Neural cell (in vitro differentiated cells): Measurements from ENCODE around the gene GABBR2. TPM values are rescaled to one million over a fixed set of nuclear protein-coding genes. Genes with fewer than 3 reads are reported as not detected.

Experiments
- H2AFZ ChIP-seq: fragments of 200-600, 300-800 bp; sonication (generic), shearing (Covaris generic); 2 replicates; pipeline ENCODE4 v1.6.0; 2014; ENCODE audit warnings: low read depth, mild to moderate bottlenecking, antibody characterized with exemption, low read length, moderate library complexity
- H3F3A ChIP-seq: fragments of 200-600 bp; shearing (Covaris generic); 2 replicates; pipeline ENCODE4 v1.6.1; 2016; ENCODE audit warnings: mild to moderate bottlenecking, moderate library complexity, mixed read lengths, antibody characterized with exemption, low read length; ENCODE audit not compliant: insufficient read depth, poor library complexity, severe bottlenecking
- H3K27ac ChIP-seq: fragments of 200-600, 300-800 bp; sonication (generic), shearing (Covaris generic); 2 replicates; pipeline ENCODE4 v1.5.1; 2014; ENCODE audit warnings: mild to moderate bottlenecking, low read length, moderate library complexity
- H3K27me3 ChIP-seq: fragments of 300-800, 200-600 bp; sonication (generic), shearing (Covaris generic); 2 replicates; pipeline ENCODE4 v1.6.0; 2014; ENCODE audit warnings: mild to moderate bottlenecking, low read depth, low read length, moderate library complexity; ENCODE audit not compliant: insufficient read depth
- H3K36me3 ChIP-seq: fragments of 300-800, 200-600 bp; sonication (generic), shearing (Covaris generic); 2 replicates; pipeline ENCODE4 v1.5.1; 2014; ENCODE audit warnings: mild to moderate bottlenecking, antibody characterized with exemption, low read length, moderate library complexity; ENCODE audit not compliant: insufficient read depth
- H3K4me2 ChIP-seq: fragments of 300-800, 200-600 bp; sonication (generic), shearing (Covaris generic); 2 replicates; pipeline ENCODE4 v1.6.0; 2014; ENCODE audit warnings: mild to moderate bottlenecking, low read length
- H3K4me3 ChIP-seq: fragments of 300-800, 200-600 bp; sonication (generic), shearing (Covaris generic); 2 replicates; pipeline ENCODE4 v1.5.1; 2014; ENCODE audit warnings: mild to moderate bottlenecking, low read length, moderate library complexity
- H3K79me2 ChIP-seq: fragments of 200-600 bp; shearing (Covaris generic); replicated peaks from 2 replicates; pipeline ENCODE4 v1.6.0; 2014; ENCODE audit warnings: mild to moderate bottlenecking, low read length, moderate library complexity; ENCODE audit not compliant: insufficient read depth
- H3K9ac ChIP-seq: fragments of 300-800, 200-600 bp; sonication (generic), shearing (Covaris generic); 2 replicates; pipeline ENCODE4 v1.6.1; 2016; ENCODE audit warnings: mild to moderate bottlenecking, low read length, mixed read lengths
- H3K9me2 ChIP-seq: fragments of 200-600 bp; shearing (Covaris generic); 2 replicates; pipeline ENCODE4 v1.6.1; 2016; ENCODE audit warnings: mild to moderate bottlenecking, low read length, mixed read lengths; ENCODE audit not compliant: insufficient read depth
- H3K9me3 ChIP-seq: fragments of 200-600, 300-800 bp; sonication (generic), shearing (Covaris generic); 2 replicates; pipeline ENCODE4 v1.6.1; 2016; ENCODE audit warnings: mild to moderate bottlenecking, mixed run types, low read length, moderate library complexity, mixed read lengths
- H4K20me1 ChIP-seq: fragments of 200-600 bp; shearing (Covaris generic); 2 replicates; pipeline ENCODE4 v1.6.1; 2016; ENCODE audit warnings: mild to moderate bottlenecking, mixed run types; ENCODE audit not compliant: insufficient read depth
- CTCF ChIP-seq: fragments of 450-650 bp; IDR thresholded peaks from 2 replicates; pipeline ENCODE4 v1.5.1; 2014; ENCODE audit warnings: antibody characterized with exemption, mild to moderate bottlenecking, moderate library complexity; ENCODE audit not compliant: poor library complexity, severe bottlenecking
- EP300 ChIP-seq: fragments of 450-650 bp; conservative IDR thresholded peaks from 2 replicates; pipeline ENCODE4 v1.6.1; 2014; ENCODE audit warnings: antibody characterized with exemption, mild to moderate bottlenecking, moderate library complexity; ENCODE audit not compliant: poor library complexity, severe bottlenecking
- EZH2 ChIP-seq: fragments of 200-600, 300-800 bp; shearing (Covaris generic), sonication (generic); IDR thresholded peaks from 2 replicates; pipeline ENCODE4 v1.6.1; 2014; ENCODE audit warnings: antibody characterized with exemption, low read length, borderline replicate concordance, mild to moderate bottlenecking; ENCODE audit not compliant: insufficient read depth, poor library complexity, severe bottlenecking
- MXI1 ChIP-seq: fragments of 450-650 bp; conservative IDR thresholded peaks from 2 replicates; pipeline ENCODE4 v1.6.1; 2014; ENCODE audit warnings: antibody characterized with exemption, mild to moderate bottlenecking; ENCODE audit not compliant: poor library complexity, severe bottlenecking
- POLR2AphosphoS5 ChIP-seq: IDR thresholded peaks from 2 replicates; pipeline ENCODE4 v1.6.1; 2012
- RAD21 ChIP-seq: fragments of 450-650 bp; conservative IDR thresholded peaks from 2 replicates; pipeline ENCODE4 v1.6.1; 2014; ENCODE audit warnings: antibody characterized with exemption, mild to moderate bottlenecking, moderate library complexity
- REST ChIP-seq: IDR thresholded peaks from 2 replicates; pipeline ENCODE4 v1.6.1; 2012; ENCODE audit warnings: borderline replicate concordance
- SMC3 ChIP-seq: fragments of 450-650 bp; conservative IDR thresholded peaks from 2 replicates; pipeline ENCODE4 v1.6.1; 2014; ENCODE audit warnings: antibody characterized with exemption, mild to moderate bottlenecking, moderate library complexity; ENCODE audit not compliant: poor library complexity
- TAF1 ChIP-seq: IDR thresholded peaks from 2 replicates; pipeline ENCODE4 v1.6.1; 2012; ENCODE audit warnings: low read depth
- polyA plus RNA-seq: library from polyadenylated mRNA; depleted of rRNA; stranded (reverse); fragments of >200 nt; gene quantifications from 2 replicates; pipeline ENCODE4 v1.2.3, GENCODE V29; 2014

The GABBR2 gene
- polyA plus RNA-seq, 1 donor from 2014 or later = 7.1 TPM

- no peak overlapping the region for H3K27ac ChIP-seq
- no peaks in the 10 kb centered on the region for H3K79me2 ChIP-seq
- no peaks in the 10 kb centered on the region for H3F3A ChIP-seq
- no peak overlapping the region for H3K4me2 ChIP-seq
- no peaks in the 10 kb centered on the region for H3K9me2 ChIP-seq
- H3K27me3 ChIP-seq = no peaks in the 10 kb centered on the region
- no peaks in the 10 kb centered on the region for H3K36me3 ChIP-seq
- TF ChIP-seq CTCF (no peak), MXI1 (no peak), SMC3 (no peak), POLR2AphosphoS5 (no peak), EZH2 (no peak), TAF1 (no peak), REST (no peak), RAD21 (no peak), EP300 (no peak)
- no peak overlapping the region for H2AFZ ChIP-seq
- H3K4me3 ChIP-seq = no peak overlapping the region
- no peaks in the 10 kb centered on the region for H4K20me1 ChIP-seq
- no peaks in the 10 kb centered on the region for H3K9me3 ChIP-seq
- H3K9ac ChIP-seq = no peak overlapping the region
Observed at GRCh38 chr9:98402019-98402840, 306.5 kb downstream of the GABBR2 start.

GRCh38 chr9:98401140-98402018 lies 307.4 kb downstream of the GABBR2 start:
- no peak overlapping the region for H3K4me2 ChIP-seq
- no peaks in the 10 kb centered on the region for H3K36me3 ChIP-seq
- H2AFZ ChIP-seq = no peak overlapping the region
- no peaks in the 10 kb centered on the region for H3K27me3 ChIP-seq
- H3K27ac ChIP-seq = no peak overlapping the region
- no peaks in the 10 kb centered on the region for H3K9me3 ChIP-seq
- H3K4me3 ChIP-seq = no peak overlapping the region
- no peaks in the 10 kb centered on the region for H3F3A ChIP-seq
- no peaks in the 10 kb centered on the region for H3K79me2 ChIP-seq
- TF ChIP-seq RAD21 (no peak), CTCF (no peak), SMC3 (no peak), TAF1 (no peak), EZH2 (no peak), EP300 (no peak)
- H3K9ac ChIP-seq = no peak overlapping the region
- H3K9me2 ChIP-seq = no peaks in the 10 kb centered on the region
- no peaks in the 10 kb centered on the region for H4K20me1 ChIP-seq
